HepG2 (cell line): ENCODE measurements around the gene MEIOB. TPM values are rescaled to one million over a fixed set of nuclear protein-coding genes. Genes with fewer than 3 reads are reported as not detected.
A peak's percentile ranks its signal among the peaks of the same experiment; 100 is the strongest.

Experiments used
- ATAC-seq: fragments of 200-7000 bp; cut with Tn5 transposase; 3 replicates; pipeline ENCODE4 v1.9.1; 2020; ENCODE audit warnings: mild to moderate bottlenecking, moderate library complexity
- BruUV-seq: library from RNA; stranded (reverse); fragments of 400-500 nt; replicated peaks from 2 replicates; lab custom pipeline; 2021; lab: Mats Ljungman, UMichigan
- CTCF ChIA-PET: fragments of 300-600 bp; formaldehyde crosslinking; extraction: SDS; loops from one replicate; lab custom pipeline; 2021; ENCODE audit warnings: low total read pairs, inconsistent platforms, low intra/inter-chr PET ratio; lab: Yijun Ruan, JAX
- POLR2A ChIA-PET: fragments of 350-600 bp; sonication (Branson Sonifier 250); formaldehyde crosslinking; loops from one replicate; lab custom pipeline; 2020; ENCODE audit warnings: antibody characterized with exemption, inconsistent platforms; lab: Yijun Ruan, JAX
- DNase-seq: peaks from one replicate; pipeline ENCODE4 v3.0.0-alpha.2; 2015; ENCODE audit warnings: low spot score
- FAIRE-seq: peaks from 3 replicates; lab custom pipeline; 2011; peaks lifted over from hg19 to GRCh38; lab: Jason Lieb, UNC
- H2AFZ ChIP-seq: one replicate; pipeline ENCODE4 v1.6.1; 2011; ENCODE audit warnings: low read length, inconsistent platforms
- H3K27ac ChIP-seq: fragments of 300-600 bp; 3 replicates; pipeline ENCODE4 v1.8.0; 2011; ENCODE audit warnings: mixed run types, mild to moderate bottlenecking, mixed read lengths, low read length, inconsistent platforms; ENCODE audit not compliant: insufficient read depth; ENCODE audit errors: extremely low read length
- H3K27me3 ChIP-seq, 2 experiments: fragments of 200-600 bp in 1 of 2; 2 replicates in 1 of 2; 3 replicates in 1 of 2; pipeline versions ENCODE4 v1.6.0 to v1.8.0; 2011; ENCODE audit warnings: low read length in 2 of 2, mild to moderate bottlenecking in 2 of 2, moderate library complexity in 2 of 2, inconsistent platforms in 1 of 2; ENCODE audit not compliant: insufficient read depth in 2 of 2, control insufficient read depth in 1 of 2
- H3K36me3 ChIP-seq, 2 experiments: fragments of 200-600 bp in 1 of 2; replicated peaks in 1 of 2; 2 replicates in 1 of 2; 3 replicates in 1 of 2; pipeline versions ENCODE4 v1.5.1 to v1.8.0; 2011; ENCODE audit warnings: low read length in 2 of 2, inconsistent platforms in 1 of 2; ENCODE audit not compliant: insufficient read depth in 2 of 2, control insufficient read depth in 1 of 2
- H3K4me1 ChIP-seq: 2 replicates; pipeline ENCODE4 v1.5.1; 2012; ENCODE audit warnings: low read length, inconsistent platforms; ENCODE audit not compliant: insufficient read depth
- H3K4me2 ChIP-seq: 2 replicates; pipeline ENCODE4 v1.6.0; 2011; ENCODE audit warnings: low read depth, low read length, inconsistent platforms
- H3K4me3 ChIP-seq, 3 experiments: fragments of 200-600 bp in 1 of 3; sonication (generic), shearing (Covaris generic) in 1 of 3; replicated peaks in 1 of 3; 2 replicates each; pipeline ENCODE4 v1.5.1; 2011 to 2016; ENCODE audit warnings: low read length in 3 of 3, inconsistent platforms in 2 of 3, low read depth in 2 of 3, mild to moderate bottlenecking in 2 of 3, control low read depth in 1 of 3, mixed read lengths in 1 of 3; ENCODE audit not compliant: insufficient read depth in 1 of 3
- H3K79me2 ChIP-seq: one replicate; pipeline ENCODE4 v1.6.1; 2011; ENCODE audit warnings: low read length, inconsistent platforms; ENCODE audit not compliant: insufficient read depth
- H3K9ac ChIP-seq: 2 replicates; pipeline ENCODE4 v1.6.0; 2011; ENCODE audit warnings: mild to moderate bottlenecking, low read depth, low read length, inconsistent platforms; ENCODE audit not compliant: insufficient read depth
- H3K9me3 ChIP-seq: 2 replicates; pipeline ENCODE4 v1.5.1; 2012; ENCODE audit warnings: mild to moderate bottlenecking, low read length
- H4K20me1 ChIP-seq: 2 replicates; pipeline ENCODE4 v1.6.0; 2011; ENCODE audit warnings: inconsistent platforms, mild to moderate bottlenecking, low read length, moderate library complexity; ENCODE audit not compliant: insufficient read depth
- DNMT3B ChIP-seq: conservative IDR thresholded peaks from 2 replicates; pipeline ENCODE4 v1.6.1; 2016; ENCODE audit warnings: missing biosample characterization, control low read depth
- ZNF510 ChIP-seq: sonication (generic); formaldehyde crosslinking; IDR thresholded peaks from 2 replicates; pipeline ENCODE4 v1.4.0; 2020; ENCODE audit warnings: low read depth, mild to moderate bottlenecking, missing genetic modification reagents
- WGBS: methylation state at CpG from one replicate; pipeline ENCODE4 v1.1.6; 2017; ENCODE audit warnings: low lambda C conversion rate; 5-methylcytosine and 5-hydroxymethylcytosine counted together
- in situ Hi-C: cut with HindIII; loops from 2 replicates; pipeline ENCODE4 v1.10.0; 2017; ENCODE audit warnings: low pct_unique_long_range_greater_than_20kb; ENCODE audit not compliant: extremely low pct_ligation_motif_present
- intact Hi-C: fragments of 100-400 bp; cut with micrococcal nuclease; formaldehyde crosslinking; loops from one replicate; pipeline ENCODE4 v1.10.0; 2022; ENCODE audit not compliant: unreplicated experiment
- polyA plus RNA-seq, 8 experiments: library from polyadenylated mRNA; depleted of rRNA in 3 of 8; stranded (reverse) in 7 of 8; unstranded in 1 of 8; fragments of >200 nt; fragmentation: Illumina TruSeq in 4 of 8; extraction: Trizol in 4 of 8; gene quantifications; 2 replicates each; pipeline versions ENCODE4 v1.2.1 to v1.2.3, GENCODE V29; 2011 to 2016; ENCODE audit warnings: low read depth in 4 of 8, missing spikeins in 1 of 8, mixed read lengths in 1 of 8; ENCODE audit not compliant: insufficient read depth in 1 of 8
- total RNA-seq, 5 experiments: library from RNA; depleted of rRNA; stranded (reverse); fragments of >200 nt; fragmentation: Illumina TruSeq; extraction: Trizol; gene quantifications; 2 replicates each; pipeline ENCODE4 v1.2.3, GENCODE V29; 2016; ENCODE audit warnings: low read depth in 1 of 5
- TF ChIP-seq, protein P1 (sequence below): sonication (generic); formaldehyde crosslinking; IDR thresholded peaks from 2 replicates; pipeline ENCODE4 v1.8.1; 2023; ENCODE audit warnings: missing genetic modification reagents, inconsistent platforms, borderline replicate concordance

MEIOB gene
- total and polyA plus RNA-seq, 2 of the 13 experiments (the other 11 are each of a cell fraction or from before 2014, with no cell fraction given) = 0.17 TPM; not detected in 1

DNA sequence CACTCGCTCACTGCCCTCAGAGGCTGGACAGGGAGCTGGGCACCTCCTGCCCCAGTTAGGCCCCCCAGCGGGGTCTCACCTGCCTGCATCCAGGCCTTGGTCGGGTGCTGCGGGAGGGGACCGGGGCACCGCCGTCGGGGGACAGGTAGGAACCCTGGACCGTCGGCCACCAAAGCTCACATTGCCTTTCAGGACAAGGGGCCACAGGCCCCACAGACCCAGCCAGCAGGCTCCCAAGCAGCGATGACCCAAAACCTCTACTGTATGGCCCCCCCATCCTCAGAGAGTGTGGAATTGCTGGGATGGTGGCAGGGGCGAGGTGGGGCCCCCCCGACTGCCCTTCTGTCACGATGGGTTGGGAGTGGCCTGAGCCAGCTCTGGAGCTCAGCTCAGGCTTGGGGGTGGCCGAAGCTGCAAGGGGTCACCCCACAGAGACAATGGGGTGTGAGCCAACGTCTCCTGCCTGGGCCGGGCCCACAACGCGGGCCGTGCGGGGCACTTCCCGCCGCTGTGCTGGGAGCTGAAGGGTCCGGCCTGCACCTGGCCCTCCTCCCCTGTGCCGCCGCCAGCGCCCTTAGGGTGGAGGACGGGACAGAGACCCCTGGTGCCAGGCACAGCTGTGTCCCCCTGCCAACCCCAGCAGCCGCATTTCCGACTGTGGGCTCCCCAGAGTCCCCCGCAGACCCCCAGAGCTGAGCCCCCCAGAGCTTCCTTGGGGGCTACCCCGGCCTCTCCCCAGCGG is 79.0 kb downstream of the MEIOB start:
- ChIA-PET CTCF (interaction anchor here (1.7 kb wide), 1 partner anchor 20 kb away, joined by 4 read pairs; no protein-coding TSS in a partner anchor), POLR2A (interaction anchor here (1.2 to 5.5 kb wide), 7 partner anchors 10 to 150 kb away, joined by 3 to 57 read pairs (median 4); partner anchors contain the start of genes EME2, MRPS34, MSRB1 and NUBP2)
- ATAC-seq (no peak), DNase-seq (no peak), FAIRE-seq (no peak)
- TF ChIP-seq ZNF510 (CRISPR knock-in tag) (no peak), DNMT3B (no peak)
- TF ChIP-seq, protein P1, sequence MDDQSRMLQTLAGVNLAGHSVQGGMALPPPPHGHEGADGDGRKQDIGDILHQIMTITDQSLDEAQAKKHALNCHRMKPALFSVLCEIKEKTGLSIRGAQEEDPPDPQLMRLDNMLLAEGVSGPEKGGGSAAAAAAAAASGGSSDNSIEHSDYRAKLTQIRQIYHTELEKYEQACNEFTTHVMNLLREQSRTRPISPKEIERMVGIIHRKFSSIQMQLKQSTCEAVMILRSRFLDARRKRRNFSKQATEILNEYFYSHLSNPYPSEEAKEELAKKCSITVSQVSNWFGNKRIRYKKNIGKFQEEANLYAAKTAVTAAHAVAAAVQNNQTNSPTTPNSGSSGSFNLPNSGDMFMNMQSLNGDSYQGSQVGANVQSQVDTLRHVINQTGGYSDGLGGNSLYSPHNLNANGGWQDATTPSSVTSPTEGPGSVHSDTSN (CRISPR knock-in tag) = no peak
- Histone ChIP-seq H3K4me3 (peak overlapping the region in 1 of 3 experiments; percentile 75; a peak in 1 of 6 replicates), H3K27me3 (no peaks in the 10 kb centered on the region), H3K9ac (no peak overlapping the region), H3K79me2 (no peaks in the 10 kb centered on the region), H3K9me3 (peaks cover 8% of the 10 kb centered on the region), H4K20me1 (no peaks in the 10 kb centered on the region), H3K4me2 (0 out of 2 replicates have a peak overlapping the region, but pooled peaks have one; percentile 92), H3K27ac (peak overlapping the region; percentile 65), H3K4me1 (peaks cover 25% of the 10 kb centered on the region), H3K36me3 (0 out of 5 replicates have a peak, but pooled peaks cover 1 to 4% of the 10 kb centered on the region in 2 experiments), H2AFZ (no peak overlapping the region)
- in situ Hi-C loops = no loop called here
- intact Hi-C loops = no loop called here
- WGBS = 91% methylated on average over 9 of the region's 33 CpGs
- no TSS peak for BruUV-seq
